Vagina (tissue), 2 donors: Measurements from ENCODE around the gene PRSS27.

Experiments
- CTCF ChIP-seq, 3 experiments: fragments of 450-650 bp in 2 of 3; fragments of 200-600 bp in 1 of 3; sonication (generic) in 1 of 3; IDR thresholded peaks; one replicate each; pipeline ENCODE4 v1.5.1; 2017 to 2019; ENCODE audit warnings: antibody characterized with exemption in 3 of 3, mild to moderate bottlenecking in 2 of 3, moderate library complexity in 2 of 3
- POLR2AphosphoS5 ChIP-seq, 2 donors: sonication (generic); formaldehyde crosslinking; IDR thresholded peaks; one replicate each; pipeline ENCODE4 v1.9.0; 2017; ENCODE audit warnings: antibody characterized with exemption in 2 of 2, mild to moderate bottlenecking in 2 of 2, low read depth in 1 of 2; ENCODE audit not compliant: insufficient read depth in 1 of 2

- no peak for TF ChIP-seq CTCF (IDR thresholded peaks at IDR 0.05)
- no peak for TF ChIP-seq POLR2AphosphoS5 (IDR thresholded peaks at IDR 0.05; ENCODE audit: insufficient read depth in 1 of 2, low read depth in 1 of 2)
Observed at GRCh38 chr16:2756288-2757015, 36.4 kb upstream of the PRSS27 start.
